Nephron (organoid): ENCODE results near the gene CHRNA7.

Source experiments
- H3K27ac Mint-ChIP-seq, 3 experiments: 2 replicates each; pipeline ENCODE4 v1.8.0; 2020; ENCODE audit warnings: mixed read lengths in 3 of 3, mild to moderate bottlenecking in 2 of 3, moderate library complexity in 1 of 3
- H3K27me3 Mint-ChIP-seq: 2 replicates; pipeline ENCODE4 v1.8.0; 2021; ENCODE audit warnings: low read depth, mild to moderate bottlenecking, moderate library complexity, mixed read lengths
- H3K36me3 Mint-ChIP-seq: 2 replicates; pipeline ENCODE4 v1.8.0; 2020; ENCODE audit warnings: low read depth, mixed read lengths
- H3K4me1 Mint-ChIP-seq: 2 replicates; pipeline ENCODE4 v1.8.0; 2020; ENCODE audit warnings: mixed read lengths
- H3K4me3 Mint-ChIP-seq, 3 experiments: 2 replicates each; pipeline ENCODE4 v1.8.0; 2020; ENCODE audit warnings: mild to moderate bottlenecking in 3 of 3, mixed read lengths in 3 of 3, moderate library complexity in 2 of 3
- H3K9me3 Mint-ChIP-seq: 2 replicates; pipeline ENCODE4 v1.8.0; 2020; ENCODE audit warnings: mixed read lengths
- TF ChIP-seq, protein P1 (sequence below), 3 experiments: fragments of 200-600 bp; sonication (generic); IDR thresholded peaks; one replicate each; pipeline ENCODE4 v1.5.0; 2021; ENCODE audit warnings: antibody characterized with exemption in 3 of 3; ENCODE audit not compliant: unreplicated experiment in 3 of 3

CHRNA7 gene

DNA sequence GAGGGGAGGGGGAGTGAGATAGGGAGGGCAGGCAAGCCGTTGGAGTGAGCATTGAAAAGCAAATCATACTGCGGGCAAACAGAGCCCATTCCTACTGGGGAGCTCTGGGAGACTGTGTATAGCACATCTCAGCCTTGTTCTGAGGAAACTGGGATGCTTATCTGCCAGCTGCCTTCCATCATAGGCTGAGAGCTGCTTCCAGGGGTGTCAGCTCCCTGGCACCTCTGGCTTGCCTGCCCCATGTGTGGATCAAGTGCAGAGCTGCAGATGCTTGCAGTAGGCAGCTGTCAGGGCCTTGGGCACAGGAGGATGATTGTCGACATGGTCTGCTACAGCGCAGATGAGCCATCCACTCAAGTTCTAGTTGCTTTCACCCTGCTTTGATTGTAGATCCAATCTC lies 86.8 kb downstream of the CHRNA7 start:
- H3K9me3 Mint-ChIP-seq = no peaks in the 10 kb centered on the region
- no peak overlapping the region for H3K4me3 Mint-ChIP-seq
- H3K4me1 Mint-ChIP-seq = peaks cover 15% of the 10 kb centered on the region
- no peaks in the 10 kb centered on the region for H3K36me3 Mint-ChIP-seq
- TF ChIP-seq, protein P1, sequence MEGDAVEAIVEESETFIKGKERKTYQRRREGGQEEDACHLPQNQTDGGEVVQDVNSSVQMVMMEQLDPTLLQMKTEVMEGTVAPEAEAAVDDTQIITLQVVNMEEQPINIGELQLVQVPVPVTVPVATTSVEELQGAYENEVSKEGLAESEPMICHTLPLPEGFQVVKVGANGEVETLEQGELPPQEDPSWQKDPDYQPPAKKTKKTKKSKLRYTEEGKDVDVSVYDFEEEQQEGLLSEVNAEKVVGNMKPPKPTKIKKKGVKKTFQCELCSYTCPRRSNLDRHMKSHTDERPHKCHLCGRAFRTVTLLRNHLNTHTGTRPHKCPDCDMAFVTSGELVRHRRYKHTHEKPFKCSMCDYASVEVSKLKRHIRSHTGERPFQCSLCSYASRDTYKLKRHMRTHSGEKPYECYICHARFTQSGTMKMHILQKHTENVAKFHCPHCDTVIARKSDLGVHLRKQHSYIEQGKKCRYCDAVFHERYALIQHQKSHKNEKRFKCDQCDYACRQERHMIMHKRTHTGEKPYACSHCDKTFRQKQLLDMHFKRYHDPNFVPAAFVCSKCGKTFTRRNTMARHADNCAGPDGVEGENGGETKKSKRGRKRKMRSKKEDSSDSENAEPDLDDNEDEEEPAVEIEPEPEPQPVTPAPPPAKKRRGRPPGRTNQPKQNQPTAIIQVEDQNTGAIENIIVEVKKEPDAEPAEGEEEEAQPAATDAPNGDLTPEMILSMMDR (IDR thresholded peaks at IDR 0.05; ENCODE audit: unreplicated experiment in 3 of 3) = no peak
- H3K27ac Mint-ChIP-seq = peak overlapping the region in 1 of 3 experiments; percentile 29
- peaks cover 24% of the 10 kb centered on the region for H3K27me3 Mint-ChIP-seq

DNA sequence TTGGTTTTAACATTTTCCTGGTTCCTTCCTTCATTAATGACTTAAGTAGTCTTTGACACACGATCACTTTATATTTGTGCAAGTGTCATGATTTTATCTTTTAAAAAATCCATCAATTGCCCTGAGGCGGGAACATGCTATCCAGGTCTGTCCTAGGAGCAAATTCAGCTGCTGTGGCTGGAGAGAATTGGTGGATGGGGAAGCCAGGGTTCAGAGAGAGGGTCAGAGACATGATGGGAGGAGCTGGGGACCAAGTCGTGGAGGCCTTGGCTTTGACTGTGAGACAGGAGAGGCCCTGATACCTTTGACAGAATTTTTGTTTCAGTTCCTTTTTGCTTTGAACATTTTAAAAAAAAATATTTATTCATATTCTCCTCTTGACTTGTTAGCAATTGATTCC lies 89.0 kb downstream of the CHRNA7 start:
- Mint-ChIP-seq H3K4me3 (no peak overlapping the region), H3K9me3 (no peaks in the 10 kb centered on the region), H3K27ac (no peak overlapping the region), H3K27me3 (peaks cover 21% of the 10 kb centered on the region), H3K36me3 (no peaks in the 10 kb centered on the region), H3K4me1 (peaks cover 15% of the 10 kb centered on the region)
- TF ChIP-seq, protein P1 (IDR thresholded peaks at IDR 0.05; ENCODE audit: unreplicated experiment in 3 of 3) = no peak

DNA sequence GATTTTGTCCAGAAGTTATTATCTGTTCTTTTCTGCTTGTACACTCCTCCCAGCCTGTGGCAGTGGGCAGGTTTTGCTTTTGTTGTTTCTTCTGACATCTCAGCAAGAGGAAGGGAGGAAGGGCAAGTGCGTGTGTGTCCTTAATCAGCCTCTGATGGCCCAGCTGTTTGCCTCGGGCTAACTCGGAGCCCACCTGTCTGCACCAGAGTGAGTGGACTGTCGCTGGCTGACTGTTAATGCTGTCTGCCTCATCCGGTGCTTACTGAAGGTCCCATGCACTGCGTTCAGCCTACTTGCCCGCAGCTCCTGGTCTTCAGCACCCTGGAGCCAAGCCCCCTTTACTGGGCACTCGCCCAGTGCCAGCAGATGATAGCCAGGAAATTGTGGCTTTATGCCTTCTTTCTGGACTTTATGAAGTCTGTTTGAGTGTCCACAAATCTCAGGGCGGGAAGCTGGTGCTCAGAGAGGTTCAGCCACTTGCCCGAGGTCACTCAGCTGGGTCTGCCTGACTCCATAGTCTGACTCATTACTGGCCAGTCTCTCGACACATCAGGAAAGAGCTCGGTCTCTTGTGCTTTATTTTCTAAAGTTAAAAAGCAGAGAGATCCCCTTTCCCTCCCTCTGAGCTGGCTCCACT lies 89.5 kb downstream of the CHRNA7 start:
- no peaks in the 10 kb centered on the region for H3K9me3 Mint-ChIP-seq
- H3K27ac Mint-ChIP-seq = no peak overlapping the region

DNA sequence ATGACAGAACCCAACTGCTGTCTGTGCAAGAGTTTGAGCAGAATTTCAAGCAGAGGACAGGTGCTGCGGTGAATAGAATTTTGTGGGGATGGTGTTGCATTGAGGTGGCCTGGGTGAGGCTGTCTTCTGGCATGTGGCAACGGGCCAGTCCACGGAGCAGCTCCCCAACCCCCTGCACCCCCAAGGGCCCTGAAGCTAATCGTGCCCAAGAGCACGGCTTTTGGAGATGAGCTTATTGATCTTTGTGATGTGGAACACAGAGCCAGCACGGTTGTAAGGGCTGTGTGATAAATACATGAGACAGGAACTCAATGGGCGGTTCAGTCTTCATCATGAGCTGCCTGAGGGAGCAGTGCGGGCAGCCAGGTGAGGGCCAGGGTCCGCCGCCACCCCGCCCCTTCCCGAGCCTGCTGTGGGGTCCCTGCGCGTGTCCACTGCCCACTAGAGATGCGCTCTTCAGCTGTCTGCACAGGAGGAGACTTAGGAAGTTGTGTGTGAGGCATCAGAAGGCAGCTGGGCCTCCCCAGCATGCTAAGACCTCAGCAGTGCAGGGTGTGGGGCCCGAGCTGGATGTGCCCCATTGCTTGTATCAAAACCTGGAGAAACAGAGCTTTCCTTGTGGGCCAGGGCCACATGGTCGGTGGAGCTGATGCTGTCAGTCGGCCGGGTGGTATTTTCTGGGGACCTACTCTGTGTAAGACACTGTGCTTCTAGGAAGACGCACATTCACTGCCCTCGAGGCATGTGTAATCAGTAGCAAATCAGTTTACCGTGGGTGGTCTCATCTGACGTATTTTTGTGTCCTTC lies 90.5 kb downstream of the CHRNA7 start:
- Mint-ChIP-seq H3K27ac (no peak overlapping the region), H3K4me3 (no peak overlapping the region), H3K36me3 (no peaks in the 10 kb centered on the region), H3K9me3 (no peaks in the 10 kb centered on the region), H3K4me1 (peaks cover 15% of the 10 kb centered on the region), H3K27me3 (peaks cover 17% of the 10 kb centered on the region)
- TF ChIP-seq, protein P1 (IDR thresholded peaks at IDR 0.05; ENCODE audit: unreplicated experiment in 3 of 3) = no peak

More for the DNA sequence above, 89.5 kb downstream of the CHRNA7 start:
- no peaks in the 10 kb centered on the region for H3K36me3 Mint-ChIP-seq
- peaks cover 20% of the 10 kb centered on the region for H3K27me3 Mint-ChIP-seq
- TF ChIP-seq, protein P1 (IDR thresholded peaks at IDR 0.05; ENCODE audit: unreplicated experiment in 3 of 3) = no peak
- no peak overlapping the region for H3K4me3 Mint-ChIP-seq
- H3K4me1 Mint-ChIP-seq = peaks cover 15% of the 10 kb centered on the region

DNA sequence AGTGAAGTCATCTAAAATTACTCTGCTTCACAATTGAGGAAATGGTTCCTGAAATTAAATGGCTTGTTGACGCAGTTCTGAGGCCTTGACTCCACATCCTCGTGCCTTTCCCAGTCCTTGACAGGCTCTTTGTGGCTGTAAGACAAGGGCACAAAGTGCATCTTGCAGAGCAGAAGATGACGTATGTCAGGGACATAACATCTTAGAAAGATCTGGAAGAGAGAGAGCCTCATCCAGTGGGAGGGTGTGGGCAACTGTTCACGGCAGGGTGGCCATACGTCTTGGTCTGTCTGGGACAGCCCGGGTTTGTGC lies 91.0 kb downstream of the CHRNA7 start:
- H3K9me3 Mint-ChIP-seq = no peaks in the 10 kb centered on the region
- H3K27ac Mint-ChIP-seq = no peak overlapping the region
- no peaks in the 10 kb centered on the region for H3K36me3 Mint-ChIP-seq
- peaks cover 17% of the 10 kb centered on the region for H3K27me3 Mint-ChIP-seq
- H3K4me3 Mint-ChIP-seq = no peak overlapping the region
- H3K4me1 Mint-ChIP-seq = peaks cover 11% of the 10 kb centered on the region
- TF ChIP-seq, protein P1 (IDR thresholded peaks at IDR 0.05; ENCODE audit: unreplicated experiment in 3 of 3) = no peak

DNA sequence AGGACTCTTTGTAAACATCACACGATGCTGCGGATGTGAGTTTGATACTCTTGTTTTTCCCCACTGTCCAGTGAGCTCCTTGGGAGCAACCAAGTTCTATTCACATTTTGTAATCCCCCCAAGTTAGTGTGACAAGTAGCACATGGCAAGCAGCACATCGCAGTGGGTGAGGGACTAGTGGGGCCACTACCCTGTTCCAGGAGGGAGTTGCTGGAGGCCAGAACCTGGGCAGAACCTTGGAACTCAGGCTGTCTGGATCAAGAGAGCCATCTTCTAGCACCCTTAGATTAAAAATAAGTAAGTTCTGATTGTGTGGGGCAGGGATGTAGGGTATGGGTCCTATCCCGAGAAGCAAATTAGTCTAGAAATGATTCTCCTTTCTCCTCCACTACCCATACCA lies 91.7 kb downstream of the CHRNA7 start:
- no peaks in the 10 kb centered on the region for H3K9me3 Mint-ChIP-seq
- TF ChIP-seq, protein P1 (IDR thresholded peaks at IDR 0.05; ENCODE audit: unreplicated experiment in 3 of 3) = no peak
- H3K4me1 Mint-ChIP-seq = peaks cover 10% of the 10 kb centered on the region
- H3K4me3 Mint-ChIP-seq = no peak overlapping the region
- peaks cover 13% of the 10 kb centered on the region for H3K27me3 Mint-ChIP-seq
- no peaks in the 10 kb centered on the region for H3K36me3 Mint-ChIP-seq
- no peak overlapping the region for H3K27ac Mint-ChIP-seq
